GM12878 (cell line): Measurements from ENCODE around the gene CCT6A. TPM values are rescaled to one million over a fixed set of nuclear protein-coding genes. Genes with fewer than 3 reads are reported as not detected.

Experiments used
- ATAC-seq: fragments of 200-7000 bp; cut with Tn5 transposase; 3 replicates; pipeline ENCODE4 v1.9.1; 2020; ENCODE audit warnings: mild to moderate bottlenecking, moderate library complexity
- BruUV-seq: library from RNA; stranded (reverse); fragments of 400-500 nt; replicated peaks from 2 replicates; lab custom pipeline; 2021; lab: Mats Ljungman, UMichigan
- CTCF ChIA-PET: fragments of 300-600 bp; sonication (Branson Sonifier 250); formaldehyde crosslinking; extraction: SDS; loops from one replicate; lab custom pipeline; 2021; ENCODE audit warnings: inconsistent platforms; lab: Yijun Ruan, JAX
- POLR2A ChIA-PET: fragments of 350-600 bp; formaldehyde crosslinking; extraction: SDS; loops from one replicate; lab custom pipeline; 2021; ENCODE audit warnings: inconsistent platforms; lab: Charles Lee
- RAD21 ChIA-PET: fragments of 300-600 bp; sonication (Branson Sonifier 250); formaldehyde crosslinking; loops from one replicate; lab custom pipeline; 2023; ENCODE audit warnings: antibody characterized with exemption; ENCODE audit not compliant: unreplicated experiment; lab: Charles Lee
- SMC1A ChIA-PET: fragments of 300-600 bp; sonication (Branson Sonifier 250); formaldehyde crosslinking; loops from one replicate; lab custom pipeline; 2023; ENCODE audit not compliant: unreplicated experiment, uncharacterized antibody; lab: Charles Lee
- DNase-seq: peaks from one replicate; pipeline ENCODE4 v3.0.0-alpha.2; 2011; ENCODE audit warnings: low read depth, low spot score
- FAIRE-seq: peaks from 3 replicates; lab custom pipeline; 2011; peaks lifted over from hg19 to GRCh38; lab: Jason Lieb, UNC
- H2AFZ ChIP-seq: 2 replicates; pipeline ENCODE4 v1.6.0; 2011; ENCODE audit warnings: low read depth, low read length, control low read depth; ENCODE audit not compliant: control insufficient read depth
- H3K27ac ChIP-seq: 2 replicates; pipeline ENCODE4 v1.5.1; 2011; ENCODE audit warnings: control low read depth; ENCODE audit not compliant: control insufficient read depth, insufficient read depth
- H3K27me3 ChIP-seq, 2 experiments: replicated peaks in 1 of 2; 2 replicates each; pipeline versions ENCODE4 v1.6.0 to v1.6.1; 2011; ENCODE audit warnings: low read length in 1 of 2; ENCODE audit not compliant: control insufficient read depth in 2 of 2, insufficient read depth in 2 of 2
- H3K36me3 ChIP-seq, 2 experiments: 2 replicates each; pipeline ENCODE4 v1.5.1; 2011; ENCODE audit warnings: low read length in 1 of 2; ENCODE audit not compliant: control insufficient read depth in 2 of 2, insufficient read depth in 2 of 2
- H3K4me1 ChIP-seq: 2 replicates; pipeline ENCODE4 v1.6.1; 2011; ENCODE audit warnings: mild to moderate bottlenecking, low read length, moderate library complexity, mixed read lengths; ENCODE audit not compliant: control insufficient read depth, insufficient read depth
- H3K4me2 ChIP-seq: 2 replicates; pipeline ENCODE4 v1.6.0; 2011; ENCODE audit warnings: control low read depth; ENCODE audit not compliant: control insufficient read depth, insufficient read depth
- H3K4me3 ChIP-seq: fragments of 200-600 bp; sonication (generic); 2 replicates; pipeline ENCODE4 v1.5.1; 2016
- H3K79me2 ChIP-seq: 2 replicates; pipeline ENCODE4 v1.6.0; 2011; ENCODE audit warnings: low read length; ENCODE audit not compliant: control insufficient read depth, insufficient read depth
- H3K9ac ChIP-seq: 2 replicates; pipeline ENCODE4 v1.8.0; 2011; ENCODE audit warnings: low read length, control low read depth, mixed read lengths; ENCODE audit not compliant: control insufficient read depth, insufficient read depth
- H3K9me3 ChIP-seq: replicated peaks from 3 replicates; pipeline ENCODE4 v1.5.1; 2011; ENCODE audit warnings: mild to moderate bottlenecking, low read length; ENCODE audit not compliant: control insufficient read depth, insufficient read depth
- H4K20me1 ChIP-seq: 2 replicates; pipeline ENCODE4 v1.6.0; 2011; ENCODE audit not compliant: control insufficient read depth, insufficient read depth
- CHD1 ChIP-seq: IDR thresholded peaks from 2 replicates; pipeline ENCODE4 v1.6.1; 2012; ENCODE audit warnings: low read depth, low read length, improper control_type of control experiment
- CREM ChIP-seq: IDR thresholded peaks from 2 replicates; pipeline ENCODE4 v1.6.1; 2014; ENCODE audit warnings: antibody characterized with exemption, low read depth
- E2F8 ChIP-seq: fragments of 450-650 bp; IDR thresholded peaks from 2 replicates; pipeline ENCODE4 v1.6.1; 2018; ENCODE audit warnings: mild to moderate bottlenecking, low read depth, moderate library complexity; ENCODE audit not compliant: partially characterized antibody
- E4F1 ChIP-seq: fragments of 450-650 bp; IDR thresholded peaks from 2 replicates; pipeline ENCODE4 v1.6.1; 2018; ENCODE audit warnings: borderline replicate concordance, mild to moderate bottlenecking; ENCODE audit not compliant: partially characterized antibody
- HCFC1 ChIP-seq: fragments of 150-350 bp; IDR thresholded peaks from 2 replicates; pipeline ENCODE4 v1.6.1; 2014; ENCODE audit warnings: low read length
- MLLT1 ChIP-seq: fragments of 450-650 bp; IDR thresholded peaks from 2 replicates; pipeline ENCODE4 v1.6.1; 2016; ENCODE audit warnings: mild to moderate bottlenecking
- RUNX3 ChIP-seq: IDR thresholded peaks from 2 replicates; pipeline ENCODE4 v1.6.1; 2012; ENCODE audit warnings: low read length, inconsistent platforms
- SMAD5 ChIP-seq: IDR thresholded peaks from 2 replicates; pipeline ENCODE4 v1.6.1; 2016; ENCODE audit warnings: antibody characterized with exemption, low read depth
- SUPT20H ChIP-seq: IDR thresholded peaks from 2 replicates; pipeline ENCODE4 v1.6.1; 2011; ENCODE audit warnings: low read depth, mild to moderate bottlenecking, low read length, moderate library complexity, borderline replicate concordance; ENCODE audit not compliant: control insufficient read depth
- TCF3 ChIP-seq: IDR thresholded peaks from 2 replicates; pipeline ENCODE4 v1.6.1; 2012; ENCODE audit warnings: low read depth, mild to moderate bottlenecking, low read length, borderline replicate concordance; ENCODE audit not compliant: insufficient read depth
- ZNF217 ChIP-seq: fragments of 450-650 bp; IDR thresholded peaks from 2 replicates; pipeline ENCODE4 v1.6.1; 2017; ENCODE audit warnings: antibody characterized with exemption, mild to moderate bottlenecking
- ZNF24 ChIP-seq: fragments of 450-650 bp; IDR thresholded peaks from 2 replicates; pipeline ENCODE4 v1.6.1; 2017; ENCODE audit warnings: antibody characterized with exemption, mild to moderate bottlenecking
- WGBS: methylation state at CpG from one replicate; pipeline ENCODE4 v1.1.6; 2016; ENCODE audit warnings: low lambda C conversion rate; ENCODE audit not compliant: insufficient replicate concordance, insufficient coverage; ENCODE audit errors: missing lambda C conversion rate; 5-methylcytosine and 5-hydroxymethylcytosine counted together
- in situ Hi-C: fragments of 300-500 bp; cut with MboI; formaldehyde crosslinking; loops from 9 replicates; pipeline ENCODE4 v1.14.3; 2018; ENCODE audit warnings: mixed read lengths
- intact Hi-C: fragments of 100-400 bp; cut with micrococcal nuclease; formaldehyde crosslinking; loops from one replicate; pipeline ENCODE4 v1.14.2; 2022; ENCODE audit not compliant: unreplicated experiment
- polyA plus RNA-seq, 11 experiments: library from polyadenylated mRNA; depleted of rRNA in 4 of 11; unstranded in 6 of 11; stranded (reverse) in 5 of 11; fragments of >200 nt; fragmentation: Nextera tagmentation in 4 of 11; fragmentation: Illumina TruSeq in 1 of 11; extraction: Ambion mirVana in 4 of 11; extraction: Trizol in 1 of 11; gene quantifications; 1 replicate in 1 of 11; 2 replicates in 10 of 11; pipeline versions ENCODE4 v1.2.1 to v1.2.3, GENCODE V29; 2011 to 2016; ENCODE audit warnings: inconsistent platforms in 2 of 11, missing spikeins in 2 of 11, low read depth in 1 of 11
- total RNA-seq, 4 experiments: library from RNA; depleted of rRNA in 3 of 4; stranded (reverse); fragments of >200 nt in 3 of 4; fragmentation: Illumina TruSeq in 1 of 4; extraction: Trizol in 1 of 4; gene quantifications; 2 replicates each; pipeline versions ENCODE4 v1.2.1 to v1.2.3, GENCODE V29; 2013 to 2021

Gene CCT6A
- total and polyA plus RNA-seq, 10 of the 15 experiments (the other 5 are each of a cell fraction or from before 2014, with no cell fraction given): 191 to 480 (median 296) TPM

- TF ChIP-seq SUPT20H: no peak
These were observed 41.4 kb downstream of the CCT6A start, which contains the start of gene PHKG1 (continued) for GRCh38 chr7:56092789-56093531.

- WGBS: 73% methylated on average over 5 of the region's 5 CpGs
- no peak overlapping the region for H3K4me2 ChIP-seq
- ATAC-seq: peak; percentile 38
- no peak for FAIRE-seq
- no peak overlapping the region for H2AFZ ChIP-seq
- H3K36me3 ChIP-seq: peaks cover 3 to 16% of the 10 kb centered on the region in 2 experiments; a peak in 3 of 4 replicates
- no TSS peak for BruUV-seq
- H4K20me1 ChIP-seq: no peaks in the 10 kb centered on the region
- intact Hi-C loops: no loop called here
- no peak overlapping the region for H3K27ac ChIP-seq
- CTCF ChIA-PET: no interaction called here
- no peaks in the 10 kb centered on the region; the same call in 1 of the 2 replicates for H3K79me2 ChIP-seq
- H3K4me3 ChIP-seq: no peak overlapping the region
- no peaks in the 10 kb centered on the region for H3K9me3 ChIP-seq
- POLR2A ChIA-PET: no interaction called here
- SMC1A ChIA-PET: interaction anchor here (0.8 kb wide), 1 partner anchor 25 kb away, joined by 4 read pairs; no protein-coding TSS in a partner anchor
- DNase-seq: no peak
- in situ Hi-C loops: no loop called here
- RAD21 ChIA-PET: no interaction called here
- H3K9ac ChIP-seq: no peak overlapping the region
- H3K4me1 ChIP-seq: no peaks in the 10 kb centered on the region
- H3K27me3 ChIP-seq: no peaks in the 10 kb centered on the region
- TF ChIP-seq TCF3 (no peak), E2F8 (no peak), E4F1 (no peak), RUNX3 (peak; percentile 33; the same call in 1 of the 2 replicates), CREM (no peak), HCFC1 (no peak), ZNF217 (no peak), CHD1 (no peak), MLLT1 (no peak), SMAD5 (0 out of 2 replicates have a peak, but pooled peaks have one; percentile 41), ZNF24 (no peak)
These were observed 46.1 kb downstream of the CCT6A start for GRCh38 chr7:56097700-56098099.
